Fibroblast of lung (primary cell): ENCODE data around the gene SCGB3A2. TPM values are rescaled to one million over a fixed set of nuclear protein-coding genes. Genes with fewer than 3 reads are reported as not detected.

Experiments used
- DNase-seq, 2 donors: peaks; one replicate each; pipeline versions ENCODE4 v3.0.0 to v3.0.0-alpha.2; 2010; ENCODE audit warnings: low read depth in 2 of 2
- H2AFZ ChIP-seq: 2 replicates; pipeline ENCODE4 v1.5.1; 2012; ENCODE audit warnings: low read length, control low read depth, inconsistent platforms
- H3K27ac ChIP-seq: 2 replicates; pipeline ENCODE4 v1.5.1; 2011; ENCODE audit warnings: low read length, control low read depth; ENCODE audit not compliant: insufficient read depth
- H3K27me3 ChIP-seq: 2 replicates; pipeline ENCODE4 v1.5.1; 2011; ENCODE audit warnings: mild to moderate bottlenecking, low read length; ENCODE audit not compliant: control insufficient read depth, insufficient read depth
- H3K36me3 ChIP-seq: 2 replicates; pipeline ENCODE4 v1.5.1; 2011; ENCODE audit warnings: low read length; ENCODE audit not compliant: control insufficient read depth, insufficient read depth
- H3K4me1 ChIP-seq: 2 replicates; pipeline ENCODE4 v1.5.1; 2011; ENCODE audit warnings: low read length; ENCODE audit not compliant: control insufficient read depth, insufficient read depth; ENCODE audit errors: extremely low read depth
- H3K4me2 ChIP-seq: 2 replicates; pipeline ENCODE4 v1.5.1; 2011; ENCODE audit warnings: low read length, control low read depth; ENCODE audit not compliant: insufficient read depth; ENCODE audit errors: extremely low read depth
- H3K4me3 ChIP-seq, 4 experiments: fragments of 200-600 bp in 1 of 4; sonication (generic) in 1 of 4; replicated peaks in 1 of 4; 2 replicates each; pipeline ENCODE4 v1.5.1; 2011 to 2016; ENCODE audit warnings: low read length in 4 of 4, low read depth in 3 of 4, mild to moderate bottlenecking in 3 of 4, control low read depth in 2 of 4, inconsistent platforms in 1 of 4, mixed read lengths in 1 of 4; ENCODE audit not compliant: insufficient read depth in 1 of 4; ENCODE audit errors: control extremely low read depth in 1 of 4
- H3K79me2 ChIP-seq: 2 replicates; pipeline ENCODE4 v1.5.1; 2012; ENCODE audit warnings: mild to moderate bottlenecking, low read length, inconsistent platforms; ENCODE audit not compliant: control insufficient read depth, insufficient read depth
- H3K9ac ChIP-seq: 2 replicates; pipeline ENCODE4 v1.5.1; 2011; ENCODE audit warnings: mild to moderate bottlenecking, low read length, control low read depth; ENCODE audit not compliant: insufficient read depth
- H3K9me3 ChIP-seq: 2 replicates; pipeline ENCODE4 v1.5.1; 2012; ENCODE audit warnings: low read depth, low read length; ENCODE audit not compliant: control insufficient read depth, insufficient read depth
- H4K20me1 ChIP-seq: 2 replicates; pipeline ENCODE4 v1.5.1; 2011; ENCODE audit warnings: low read length; ENCODE audit not compliant: control insufficient read depth, insufficient read depth; ENCODE audit errors: extremely low read depth
- EZH2 ChIP-seq: IDR thresholded peaks from 2 replicates; pipeline ENCODE4 v1.5.1; 2012; ENCODE audit warnings: low read length, control low read depth, mild to moderate bottlenecking; ENCODE audit errors: missing control alignments
- polyA plus RNA-seq, 2 donors: library from polyadenylated mRNA; depleted of rRNA in 1 of 2; stranded (reverse) in 1 of 2; unstranded in 1 of 2; fragments of >200 nt; gene quantifications; 2 replicates each; pipeline ENCODE4 v1.2.1, GENCODE V29; 2011 to 2012; ENCODE audit warnings: missing spikeins in 1 of 2
- total RNA-seq: library from RNA; depleted of rRNA; stranded (reverse); fragments of >200 nt; gene quantifications from 2 replicates; pipeline ENCODE4 v1.2.1, GENCODE V29; 2014
- TF ChIP-seq, protein P1 (sequence below), 2 donors: IDR thresholded peaks in 1 of 2; conservative IDR thresholded peaks in 1 of 2; 1 replicate in 1 of 2; 2 replicates in 1 of 2; pipeline ENCODE4 v1.5.1; 2011 to 2012; ENCODE audit warnings: low read length in 2 of 2, control low read depth in 1 of 2, inconsistent platforms in 1 of 2, low read depth in 1 of 2, mild to moderate bottlenecking in 1 of 2

The SCGB3A2 gene
- total and polyA plus RNA-seq, 2 donors (not counting 1 experiment from before 2014, with no cell fraction given): not detected

DNA sequence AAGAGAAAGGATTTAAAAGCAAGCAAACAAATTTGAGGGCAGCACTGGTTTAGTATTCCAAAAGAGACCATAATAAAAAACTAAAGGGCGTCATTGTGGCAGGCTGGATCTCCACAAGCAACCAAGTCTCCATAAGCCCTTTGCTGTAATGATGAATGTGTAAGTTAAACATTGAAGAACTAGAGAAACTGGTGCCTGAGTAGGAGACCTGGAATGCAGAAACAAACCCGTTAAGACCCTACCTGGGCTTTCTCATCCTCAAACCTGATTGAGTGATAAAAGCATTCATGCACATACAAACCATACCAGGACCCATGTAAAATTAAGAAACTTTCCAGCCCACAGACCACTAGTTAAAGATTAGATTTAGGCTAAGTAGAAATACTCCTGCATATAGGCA, 1.9 kb upstream of the SCGB3A2 start:
- no peaks in the 10 kb centered on the region for H3K36me3 ChIP-seq
- TF ChIP-seq, protein P1, sequence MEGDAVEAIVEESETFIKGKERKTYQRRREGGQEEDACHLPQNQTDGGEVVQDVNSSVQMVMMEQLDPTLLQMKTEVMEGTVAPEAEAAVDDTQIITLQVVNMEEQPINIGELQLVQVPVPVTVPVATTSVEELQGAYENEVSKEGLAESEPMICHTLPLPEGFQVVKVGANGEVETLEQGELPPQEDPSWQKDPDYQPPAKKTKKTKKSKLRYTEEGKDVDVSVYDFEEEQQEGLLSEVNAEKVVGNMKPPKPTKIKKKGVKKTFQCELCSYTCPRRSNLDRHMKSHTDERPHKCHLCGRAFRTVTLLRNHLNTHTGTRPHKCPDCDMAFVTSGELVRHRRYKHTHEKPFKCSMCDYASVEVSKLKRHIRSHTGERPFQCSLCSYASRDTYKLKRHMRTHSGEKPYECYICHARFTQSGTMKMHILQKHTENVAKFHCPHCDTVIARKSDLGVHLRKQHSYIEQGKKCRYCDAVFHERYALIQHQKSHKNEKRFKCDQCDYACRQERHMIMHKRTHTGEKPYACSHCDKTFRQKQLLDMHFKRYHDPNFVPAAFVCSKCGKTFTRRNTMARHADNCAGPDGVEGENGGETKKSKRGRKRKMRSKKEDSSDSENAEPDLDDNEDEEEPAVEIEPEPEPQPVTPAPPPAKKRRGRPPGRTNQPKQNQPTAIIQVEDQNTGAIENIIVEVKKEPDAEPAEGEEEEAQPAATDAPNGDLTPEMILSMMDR (conservative IDR thresholded peaks at IDR 0.05 in 1 of 2, IDR thresholded peaks at IDR 0.05 in 1 of 2; ENCODE audit: low read depth in 1 of 2, low read length in 2 of 2): no peak
- TF ChIP-seq EZH2: no peak
- H3K4me3 ChIP-seq: no peak overlapping the region
- no peaks in the 10 kb centered on the region for H3K9me3 ChIP-seq
- H2AFZ ChIP-seq: no peak overlapping the region
- no peak overlapping the region for H3K27ac ChIP-seq
- H3K4me2 ChIP-seq: no peak overlapping the region
- no peaks in the 10 kb centered on the region for H3K27me3 ChIP-seq
- DNase-seq: no peak
- no peaks in the 10 kb centered on the region for H3K4me1 ChIP-seq
- no peak overlapping the region for H3K9ac ChIP-seq
- no peaks in the 10 kb centered on the region for H4K20me1 ChIP-seq
- H3K79me2 ChIP-seq: no peaks in the 10 kb centered on the region

DNA sequence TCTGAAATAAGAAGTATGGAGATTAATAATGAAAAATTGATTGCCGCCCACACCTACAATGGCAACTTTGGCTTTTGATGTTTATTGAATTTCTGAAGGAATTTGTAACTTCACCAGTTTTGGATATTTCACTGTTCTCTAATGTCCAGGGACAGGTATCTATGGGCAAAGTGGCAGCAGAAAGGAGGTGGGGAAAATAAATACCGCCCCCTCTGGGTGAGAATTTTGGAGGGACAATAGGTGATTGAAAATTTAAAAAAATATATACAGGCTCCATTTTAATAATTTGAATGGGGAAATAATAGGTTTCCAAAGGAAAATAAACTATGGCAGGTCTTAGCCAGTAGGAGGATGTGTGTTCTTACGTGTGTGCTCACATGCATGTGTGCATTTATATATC, 1.3 kb downstream of the SCGB3A2 start:
- TF ChIP-seq EZH2: no peak
- TF ChIP-seq, protein P1 (conservative IDR thresholded peaks at IDR 0.05 in 1 of 2, IDR thresholded peaks at IDR 0.05 in 1 of 2; ENCODE audit: low read depth in 1 of 2, low read length in 2 of 2): no peak
- no peaks in the 10 kb centered on the region for H3K36me3 ChIP-seq
- no peak for DNase-seq
- no peaks in the 10 kb centered on the region for H4K20me1 ChIP-seq
- no peaks in the 10 kb centered on the region for H3K27me3 ChIP-seq
- H3K4me3 ChIP-seq: no peak overlapping the region
- no peak overlapping the region for H2AFZ ChIP-seq
- no peak overlapping the region for H3K27ac ChIP-seq
- no peaks in the 10 kb centered on the region for H3K79me2 ChIP-seq
- H3K9me3 ChIP-seq: no peaks in the 10 kb centered on the region
- no peak overlapping the region for H3K4me2 ChIP-seq
- no peaks in the 10 kb centered on the region for H3K4me1 ChIP-seq
- H3K9ac ChIP-seq: no peak overlapping the region

- H3K27me3 ChIP-seq: no peaks in the 10 kb centered on the region
- H3K36me3 ChIP-seq: no peaks in the 10 kb centered on the region
Measured at GRCh38 chr5:147880487-147880886, 2.0 kb downstream of the SCGB3A2 start.

More at GRCh38 chr5:147880487-147880886, 2.0 kb downstream of the SCGB3A2 start:
- H3K27ac ChIP-seq: no peak overlapping the region
- no peak overlapping the region for H3K4me3 ChIP-seq
- no peak for DNase-seq
- no peak overlapping the region for H3K9ac ChIP-seq
- no peaks in the 10 kb centered on the region for H3K79me2 ChIP-seq
- no peak overlapping the region for H2AFZ ChIP-seq
- TF ChIP-seq, protein P1 (conservative IDR thresholded peaks at IDR 0.05 in 1 of 2, IDR thresholded peaks at IDR 0.05 in 1 of 2; ENCODE audit: low read depth in 1 of 2, low read length in 2 of 2): no peak
- no peak for TF ChIP-seq EZH2
- no peaks in the 10 kb centered on the region for H3K9me3 ChIP-seq
- no peaks in the 10 kb centered on the region for H3K4me1 ChIP-seq
- no peak overlapping the region for H3K4me2 ChIP-seq
- no peaks in the 10 kb centered on the region for H4K20me1 ChIP-seq
